Measurements from ENCODE around the gene DPY19L2.
"Not testable (repeated sequence)": the region's sequence is repeated elsewhere in the genome, so short reads cannot be mapped to it uniquely, and the experiment has no call there.

Gene DPY19L2

GRCh38 chr12:63668028-63668799 lies at the start of gene DPY19L2:
TSS of gene DPY19L2 (minus strand) at chr12:63668493. CDS start at chr12:63668393, 100 bp downstream.
- H3K27me3 Mint-ChIP-seq: peaks cover 35% of the 10 kb centered on the region

DNA sequence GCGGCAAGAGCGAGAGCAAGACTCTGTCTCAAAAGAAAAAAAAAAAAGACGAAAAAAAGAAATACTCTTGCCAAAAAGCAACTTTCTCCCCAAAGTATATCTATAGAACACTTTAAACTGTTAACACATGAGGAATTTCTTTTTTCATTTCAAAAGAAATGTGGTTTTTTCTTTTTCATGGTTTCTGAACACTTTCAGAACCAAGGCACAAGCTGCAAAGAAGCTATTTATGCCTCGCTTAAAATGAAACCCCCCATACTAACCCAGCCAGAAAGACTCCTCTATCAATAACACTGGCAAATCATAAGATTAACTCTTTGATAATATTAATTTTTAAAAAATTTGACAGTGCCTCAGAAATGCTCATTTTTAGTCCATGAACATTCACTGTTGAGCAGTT lies 48.6 kb upstream of the DPY19L2 start:
- not testable (repeated sequence) for H3K9me3 Mint-ChIP-seq; DNase-seq (ENCODE audit: low spot score in 2 of 2); H3K4me1 Mint-ChIP-seq; H3K4me3 Mint-ChIP-seq; H3K27ac Mint-ChIP-seq (ENCODE audit: low read depth); ATAC-seq (replicated peaks; ENCODE audit: extremely low read depth, poor library complexity, severe bottlenecking); H3K36me3 Mint-ChIP-seq (ENCODE audit: insufficient read depth)
- peaks cover 24% of the 10 kb centered on the region for H3K27me3 Mint-ChIP-seq

More at GRCh38 chr12:63668028-63668799, at the start of gene DPY19L2:
- Mint-ChIP-seq H3K27ac (ENCODE audit: low read depth) (peak within 1 kb of the TSS; percentile 9), H3K36me3 (ENCODE audit: insufficient read depth) (peaks cover 2% of the 10 kb centered on the region), H3K9me3 (no peaks in the 10 kb centered on the region), H3K4me1 (peaks cover 13% of the 10 kb centered on the region), H3K4me3 (peak within 1 kb of the TSS; percentile 80)
- ATAC-seq (replicated peaks; ENCODE audit: extremely low read depth, poor library complexity, severe bottlenecking) (peak; percentile 75), DNase-seq (ENCODE audit: low spot score in 2 of 2) (peak; percentile 13 to 22)

DNA sequence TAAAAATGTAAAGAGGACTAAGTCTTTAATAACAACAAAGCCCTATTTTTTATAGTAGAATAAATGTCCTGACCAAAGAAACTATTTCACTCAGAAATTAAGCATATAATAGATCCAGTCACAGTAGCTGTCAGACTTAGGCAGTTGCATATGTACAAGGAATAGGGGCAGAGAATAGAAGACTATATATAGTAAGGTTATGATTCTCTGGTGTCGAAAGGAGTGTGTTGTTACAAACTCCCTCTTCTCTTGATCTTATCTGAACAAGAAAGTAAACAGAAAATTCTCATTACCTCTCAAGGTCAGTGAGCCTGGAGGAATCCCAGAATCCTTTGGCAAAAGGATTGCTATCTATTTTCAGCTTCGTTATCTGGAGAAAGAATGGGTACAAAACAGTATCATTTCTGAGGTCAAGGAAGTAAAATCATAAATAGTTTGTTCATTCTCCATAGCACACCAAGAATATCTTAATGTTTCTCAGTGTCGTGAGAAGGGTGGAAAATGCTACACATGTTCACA lies 46.9 kb upstream of the DPY19L2 start:
- not testable (repeated sequence) for DNase-seq (ENCODE audit: low spot score in 2 of 2); H3K4me1 Mint-ChIP-seq; ATAC-seq (replicated peaks; ENCODE audit: extremely low read depth, poor library complexity, severe bottlenecking); H3K4me3 Mint-ChIP-seq; H3K27ac Mint-ChIP-seq (ENCODE audit: low read depth); H3K9me3 Mint-ChIP-seq; H3K36me3 Mint-ChIP-seq (ENCODE audit: insufficient read depth)
- H3K27me3 Mint-ChIP-seq: peaks cover 24% of the 10 kb centered on the region

GRCh38 chr12:63714409-63714808 lies 46.1 kb upstream of the DPY19L2 start:
- not testable (repeated sequence) for H3K4me1 Mint-ChIP-seq; H3K9me3 Mint-ChIP-seq; H3K27ac Mint-ChIP-seq (ENCODE audit: low read depth); DNase-seq (ENCODE audit: low spot score in 2 of 2); H3K36me3 Mint-ChIP-seq (ENCODE audit: insufficient read depth); H3K4me3 Mint-ChIP-seq; ATAC-seq (replicated peaks; ENCODE audit: extremely low read depth, poor library complexity, severe bottlenecking)
- peaks cover 24% of the 10 kb centered on the region for H3K27me3 Mint-ChIP-seq

DNA sequence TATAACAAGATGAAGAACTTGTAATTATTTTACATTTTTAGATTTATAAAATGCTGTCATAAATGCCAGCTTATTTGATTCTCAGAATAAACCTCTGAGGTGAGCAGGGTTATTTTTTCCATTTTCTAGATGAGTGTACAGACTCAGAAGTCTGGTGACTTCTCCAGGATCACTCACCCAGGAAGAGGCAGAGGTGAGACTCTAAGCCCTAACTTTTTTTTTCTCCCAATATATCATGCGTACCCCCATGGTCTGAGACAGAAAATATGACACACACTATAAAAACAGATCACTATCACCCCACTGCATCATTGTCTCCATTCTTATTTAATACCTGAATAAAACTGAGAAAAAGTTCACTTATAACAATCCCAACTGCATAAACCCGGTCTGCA lies 45.4 kb upstream of the DPY19L2 start:
- not testable (repeated sequence) for H3K4me1 Mint-ChIP-seq; H3K36me3 Mint-ChIP-seq (ENCODE audit: insufficient read depth); H3K4me3 Mint-ChIP-seq; H3K9me3 Mint-ChIP-seq; H3K27ac Mint-ChIP-seq (ENCODE audit: low read depth); DNase-seq (ENCODE audit: low spot score in 2 of 2); ATAC-seq (replicated peaks; ENCODE audit: extremely low read depth, poor library complexity, severe bottlenecking)
- H3K27me3 Mint-ChIP-seq: peaks cover 24% of the 10 kb centered on the region

DNA sequence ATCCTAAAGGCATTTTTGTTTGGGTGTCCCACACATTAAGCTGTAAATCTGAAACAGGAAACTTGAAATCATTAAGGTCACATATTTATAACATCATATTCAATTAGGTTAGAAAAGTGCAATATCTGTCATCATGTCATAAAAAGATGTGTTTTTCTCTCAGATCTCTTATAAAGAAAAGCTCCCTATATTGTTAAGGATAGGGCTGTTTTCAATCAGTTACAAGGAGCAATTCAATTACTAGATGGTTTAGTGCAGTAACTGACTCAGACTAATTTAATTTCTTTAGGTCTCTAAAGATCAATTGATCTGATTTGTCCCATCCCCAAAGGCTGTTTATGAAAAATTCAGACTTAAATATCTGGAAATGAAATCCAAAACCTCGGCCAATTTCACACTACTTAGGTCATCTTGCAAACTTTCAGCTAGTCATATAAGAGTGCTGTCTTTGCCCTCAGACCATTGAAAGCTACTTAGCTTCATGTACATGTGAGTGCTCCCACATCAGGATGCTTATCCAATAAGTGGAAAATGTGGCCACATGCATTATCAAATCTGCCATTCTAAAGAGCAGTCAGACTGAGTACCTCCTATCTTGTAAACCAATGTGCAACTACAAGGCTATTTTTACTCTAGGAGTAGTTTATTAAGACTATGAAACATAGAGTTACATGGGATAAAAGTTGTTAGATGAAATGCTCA lies 44.8 kb upstream of the DPY19L2 start:
- not testable (repeated sequence) for DNase-seq (ENCODE audit: low spot score in 2 of 2); H3K4me1 Mint-ChIP-seq; H3K9me3 Mint-ChIP-seq; H3K27ac Mint-ChIP-seq (ENCODE audit: low read depth); H3K4me3 Mint-ChIP-seq; ATAC-seq (replicated peaks; ENCODE audit: extremely low read depth, poor library complexity, severe bottlenecking); H3K36me3 Mint-ChIP-seq (ENCODE audit: insufficient read depth)
- peaks cover 24% of the 10 kb centered on the region for H3K27me3 Mint-ChIP-seq

DNA sequence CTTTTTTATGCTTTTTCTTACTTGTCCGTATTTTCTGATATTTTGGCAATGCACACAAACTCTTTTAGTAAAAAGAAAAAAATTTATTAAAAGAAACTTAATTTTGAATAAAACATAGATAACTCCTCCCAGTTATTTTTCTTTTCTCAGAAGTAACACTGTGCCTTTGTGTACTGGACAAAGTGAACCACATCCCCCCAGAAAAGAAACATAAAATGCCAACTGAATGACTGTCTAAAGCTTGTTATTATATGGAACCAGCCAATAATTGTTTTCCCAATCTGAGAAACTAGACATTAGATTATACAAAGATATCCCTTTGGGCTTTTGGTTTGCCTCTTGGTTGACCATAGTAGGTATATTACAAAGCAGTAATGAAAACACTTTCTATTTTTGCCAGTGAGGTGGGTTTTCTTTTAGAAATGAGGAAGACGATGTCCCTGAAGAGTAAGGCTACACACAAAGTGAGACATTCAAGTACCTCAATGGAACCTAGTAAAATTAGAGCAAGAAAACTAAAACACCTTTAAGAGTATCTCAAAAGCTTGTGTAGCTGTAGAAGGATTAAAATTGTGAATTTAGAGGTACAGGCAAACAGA lies 44.2 kb upstream of the DPY19L2 start:
- H3K4me3 Mint-ChIP-seq; DNase-seq (ENCODE audit: low spot score in 2 of 2); H3K36me3 Mint-ChIP-seq (ENCODE audit: insufficient read depth); ATAC-seq (replicated peaks; ENCODE audit: extremely low read depth, poor library complexity, severe bottlenecking); H3K4me1 Mint-ChIP-seq; H3K27ac Mint-ChIP-seq (ENCODE audit: low read depth); H3K9me3 Mint-ChIP-seq: not testable (repeated sequence)
- H3K27me3 Mint-ChIP-seq: peaks cover 28% of the 10 kb centered on the region

DNA sequence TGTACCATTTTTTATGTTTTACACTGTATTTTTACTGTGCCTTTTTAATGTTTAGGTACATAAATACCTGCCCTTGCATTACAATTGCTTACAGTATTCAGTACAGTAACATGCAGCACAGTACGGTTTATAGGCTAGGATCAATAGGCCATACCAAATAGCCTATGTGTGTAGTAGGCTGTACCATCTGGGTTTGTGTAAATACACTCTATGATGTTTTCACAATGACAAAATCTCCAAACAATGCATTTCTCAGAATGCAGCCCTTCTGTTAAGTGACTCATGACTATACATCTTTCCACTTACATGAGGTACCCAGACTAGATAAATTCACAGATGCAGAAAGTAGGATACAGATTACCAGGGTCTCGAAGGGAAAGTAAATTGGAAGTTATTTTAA lies 43.0 kb upstream of the DPY19L2 start:
- peaks cover 34% of the 10 kb centered on the region for H3K27me3 Mint-ChIP-seq
- not testable (repeated sequence) for H3K27ac Mint-ChIP-seq (ENCODE audit: low read depth); ATAC-seq (replicated peaks; ENCODE audit: extremely low read depth, poor library complexity, severe bottlenecking); DNase-seq (ENCODE audit: low spot score in 2 of 2); H3K36me3 Mint-ChIP-seq (ENCODE audit: insufficient read depth); H3K4me1 Mint-ChIP-seq; H3K4me3 Mint-ChIP-seq; H3K9me3 Mint-ChIP-seq

DNA sequence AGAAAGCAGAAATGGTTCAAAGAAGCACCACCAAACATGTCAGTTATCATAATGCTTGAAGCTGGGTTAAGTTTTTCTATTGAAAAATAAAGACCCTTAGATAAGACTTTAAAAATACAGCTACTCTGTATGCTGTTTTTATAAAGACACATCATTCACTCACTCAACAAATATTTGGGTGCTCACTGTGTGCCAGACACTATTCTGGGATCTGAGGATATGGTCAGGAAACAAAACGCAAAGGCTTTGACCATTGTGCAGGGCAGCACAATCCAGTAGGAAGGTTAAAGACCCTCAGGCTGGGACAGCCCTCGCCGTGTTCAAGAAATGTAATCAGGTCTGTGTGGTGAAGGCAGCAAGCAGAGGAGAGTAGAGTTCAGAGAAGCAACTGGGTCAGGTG lies 38.0 kb upstream of the DPY19L2 start:
- Mint-ChIP-seq H3K27ac (ENCODE audit: low read depth) (no peak overlapping the region), H3K36me3 (ENCODE audit: insufficient read depth) (peaks cover 2% of the 10 kb centered on the region), H3K27me3 (peaks cover 26% of the 10 kb centered on the region), H3K4me1 (no peaks in the 10 kb centered on the region), H3K9me3 (no peaks in the 10 kb centered on the region), H3K4me3 (no peak overlapping the region)
- DNase-seq (ENCODE audit: low spot score in 2 of 2) (no peak), ATAC-seq (replicated peaks; ENCODE audit: extremely low read depth, poor library complexity, severe bottlenecking) (no peak)

GRCh38 chr12:63699678-63700382 lies 31.5 kb upstream of the DPY19L2 start:
- peaks cover 32% of the 10 kb centered on the region for H3K27me3 Mint-ChIP-seq
- H3K9me3 Mint-ChIP-seq; ATAC-seq (replicated peaks; ENCODE audit: extremely low read depth, poor library complexity, severe bottlenecking); H3K4me1 Mint-ChIP-seq; H3K27ac Mint-ChIP-seq (ENCODE audit: low read depth); DNase-seq (ENCODE audit: low spot score in 2 of 2); H3K36me3 Mint-ChIP-seq (ENCODE audit: insufficient read depth); H3K4me3 Mint-ChIP-seq: not testable (repeated sequence)

DNA sequence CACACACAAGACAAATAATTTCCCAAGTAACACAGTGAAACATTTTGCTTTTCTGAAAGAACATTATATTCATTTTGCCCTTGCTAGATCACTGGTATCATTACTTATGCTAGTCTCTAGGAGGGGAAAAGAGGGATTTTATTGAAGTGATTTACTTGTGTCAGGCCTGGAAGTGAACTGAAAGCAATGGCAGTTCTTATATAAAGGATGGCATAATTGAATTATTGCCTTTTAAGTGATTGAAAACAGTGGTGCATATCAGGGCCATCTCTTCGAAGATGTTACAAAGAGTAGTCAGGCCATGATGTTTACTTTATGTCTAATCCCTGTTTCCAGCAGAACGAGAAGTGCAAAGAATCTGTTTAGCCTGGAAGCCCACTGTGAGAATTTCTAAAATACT lies 30.7 kb upstream of the DPY19L2 start:
- not testable (repeated sequence) for H3K4me3 Mint-ChIP-seq; H3K36me3 Mint-ChIP-seq (ENCODE audit: insufficient read depth); H3K4me1 Mint-ChIP-seq; H3K9me3 Mint-ChIP-seq; H3K27ac Mint-ChIP-seq (ENCODE audit: low read depth); ATAC-seq (replicated peaks; ENCODE audit: extremely low read depth, poor library complexity, severe bottlenecking); DNase-seq (ENCODE audit: low spot score in 2 of 2)
- peaks cover 31% of the 10 kb centered on the region for H3K27me3 Mint-ChIP-seq

GRCh38 chr12:63690837-63691236 lies 22.5 kb upstream of the DPY19L2 start:
- not testable (repeated sequence) for H3K4me3 Mint-ChIP-seq; H3K27ac Mint-ChIP-seq (ENCODE audit: low read depth); H3K9me3 Mint-ChIP-seq; DNase-seq (ENCODE audit: low spot score in 2 of 2); H3K4me1 Mint-ChIP-seq; H3K36me3 Mint-ChIP-seq (ENCODE audit: insufficient read depth); ATAC-seq (replicated peaks; ENCODE audit: extremely low read depth, poor library complexity, severe bottlenecking); H3K27me3 Mint-ChIP-seq

All from central memory CD8-positive, alpha-beta T cell (primary cell).